Measurements from ENCODE around the gene HEPACAM. TPM values are rescaled to one million over a fixed set of nuclear protein-coding genes. Genes with fewer than 3 reads are reported as not detected.

The HEPACAM gene
- total RNA-seq, 1 donor from 2014 or later, result 3.6 TPM

GRCh38 chr11:124898711-124899110 is 37.1 kb downstream of the HEPACAM start:
- peak; percentile 29 for DNase-seq

GRCh38 chr11:124898263-124898680 is 37.6 kb downstream of the HEPACAM start:
- DNase-seq, result no peak

DNA sequence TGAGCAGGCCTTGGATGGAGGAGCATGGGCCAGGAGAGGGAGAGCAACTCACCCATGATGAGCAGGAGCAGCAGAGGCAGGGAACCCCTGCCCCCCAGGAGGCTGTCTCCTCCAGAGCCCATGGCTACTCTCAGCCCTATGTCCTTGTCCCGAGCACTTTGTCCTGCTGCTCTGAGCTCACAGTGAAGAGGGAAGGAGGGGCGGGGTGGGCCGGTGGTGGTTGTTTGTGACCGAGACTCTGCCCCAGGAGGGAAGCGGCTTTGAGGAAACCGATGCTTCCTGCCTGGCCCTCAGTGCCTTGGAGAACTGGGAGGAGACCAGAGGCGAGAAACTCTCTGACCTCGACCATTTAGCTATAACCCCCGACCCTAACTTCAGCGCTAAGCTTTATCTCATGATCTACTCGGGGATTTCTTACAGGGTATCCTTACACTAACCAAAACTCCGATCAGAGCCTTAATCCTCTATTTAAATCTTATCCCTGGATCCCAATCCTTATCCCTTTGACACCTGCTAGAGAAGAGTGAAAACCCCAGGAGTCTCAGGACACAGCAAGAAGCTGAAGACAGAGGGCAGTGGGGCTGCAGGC is 38.1 kb downstream of the HEPACAM start, which contains the start of gene ROBO4:
Gene ROBO4 (minus strand): TSS at position 192 of the 589 bp plus-strand sequence. CDS start 70 bp downstream, at position 122.
- peak; percentile 42 for DNase-seq

GRCh38 chr11:124896821-124897391 is 38.9 kb downstream of the HEPACAM start:
- DNase-seq, result peak; percentile 57

GRCh38 chr11:124896071-124896750 is 39.6 kb downstream of the HEPACAM start:
- DNase-seq, result no peak

- no peak for DNase-seq
These were observed 40.3 kb downstream of the HEPACAM start for GRCh38 chr11:124895471-124895971.

- no peak for DNase-seq
These were observed 41.0 kb downstream of the HEPACAM start for GRCh38 chr11:124894606-124895430.

DNA sequence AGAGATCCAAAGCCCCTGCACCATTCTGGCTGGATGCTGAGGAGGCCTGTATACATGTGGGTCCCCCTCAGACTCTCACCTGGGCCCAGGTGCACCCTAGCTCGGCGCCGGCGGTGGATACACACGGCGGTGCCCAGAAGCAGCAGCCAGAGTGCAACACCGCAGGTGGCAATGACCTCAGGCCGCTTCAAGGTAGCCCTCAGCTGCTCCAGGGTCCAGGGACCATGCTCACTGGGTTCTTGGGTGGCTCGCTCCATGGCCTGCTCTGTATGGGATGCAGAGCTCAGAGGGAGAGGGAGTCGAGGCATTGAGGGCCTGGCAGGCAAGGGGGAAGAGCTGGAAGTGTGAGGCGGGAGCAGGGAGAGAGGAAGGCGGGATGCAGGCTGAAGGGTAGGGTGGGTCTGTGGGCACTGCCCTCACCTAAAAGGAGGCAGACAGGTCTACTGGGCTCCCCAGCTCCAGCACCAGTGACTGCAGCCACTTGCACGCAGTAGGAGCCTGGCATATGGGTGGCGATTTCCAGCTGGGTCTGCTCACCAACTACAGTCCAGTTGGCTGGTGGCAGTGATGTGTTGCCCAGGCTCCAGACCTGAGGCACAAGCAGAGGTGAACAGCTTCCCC is 42.0 kb downstream of the HEPACAM start:
- DNase-seq, result no peak

- no peak for DNase-seq
These were observed 42.9 kb downstream of the HEPACAM start for GRCh38 chr11:124892750-124893454.

DNA sequence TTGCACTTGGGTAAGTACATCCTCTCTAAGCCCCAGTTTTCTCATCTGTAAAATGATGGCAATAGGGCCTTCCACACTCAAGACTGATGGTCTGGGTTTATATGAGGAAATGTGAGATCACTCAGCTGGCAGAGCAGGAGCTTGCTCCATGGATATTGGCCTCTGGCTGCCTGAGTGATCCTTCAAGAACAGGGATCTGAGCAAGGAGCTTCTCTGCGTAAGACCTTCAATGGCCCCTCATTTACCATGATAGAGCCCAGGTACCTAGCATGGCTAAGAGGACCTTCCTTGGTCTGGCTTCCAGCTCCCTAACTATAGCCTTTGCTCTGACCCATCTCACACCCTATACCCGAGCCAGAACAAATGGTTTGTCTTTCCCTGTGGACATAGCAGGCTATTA is 43.7 kb downstream of the HEPACAM start:
- no peak for DNase-seq

DNA sequence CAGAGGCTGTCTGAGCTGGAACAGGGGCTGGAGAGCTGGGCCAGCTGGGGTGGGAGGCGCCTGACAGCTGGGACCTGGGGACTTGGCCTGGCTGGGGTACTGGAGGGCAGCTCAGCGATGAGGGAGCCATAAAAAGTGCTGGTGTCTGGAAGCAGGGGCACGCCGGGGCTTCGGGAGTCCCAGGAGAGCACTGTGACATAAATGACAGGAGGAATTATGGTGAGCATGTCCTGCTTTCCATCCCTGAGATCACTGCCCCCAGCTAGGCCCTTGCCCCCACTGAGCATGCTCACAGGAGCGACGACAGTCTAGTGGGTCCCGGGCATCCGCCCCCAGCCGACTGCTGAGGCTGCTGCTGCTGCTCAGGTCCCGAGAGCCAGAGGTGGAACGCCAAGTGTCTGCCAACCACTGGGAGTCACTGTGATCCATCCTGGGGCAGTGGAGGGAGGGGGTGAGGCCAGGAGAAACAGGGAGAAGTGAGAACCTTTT is 44.4 kb downstream of the HEPACAM start:
- no peak for DNase-seq

GRCh38 chr11:124890683-124891372 is 45.0 kb downstream of the HEPACAM start:
- no peak for DNase-seq

GRCh38 chr11:124890151-124890550 is 45.7 kb downstream of the HEPACAM start:
- no peak for DNase-seq

- DNase-seq, result no peak
These were observed 46.4 kb downstream of the HEPACAM start for GRCh38 chr11:124889191-124890091.

DNA sequence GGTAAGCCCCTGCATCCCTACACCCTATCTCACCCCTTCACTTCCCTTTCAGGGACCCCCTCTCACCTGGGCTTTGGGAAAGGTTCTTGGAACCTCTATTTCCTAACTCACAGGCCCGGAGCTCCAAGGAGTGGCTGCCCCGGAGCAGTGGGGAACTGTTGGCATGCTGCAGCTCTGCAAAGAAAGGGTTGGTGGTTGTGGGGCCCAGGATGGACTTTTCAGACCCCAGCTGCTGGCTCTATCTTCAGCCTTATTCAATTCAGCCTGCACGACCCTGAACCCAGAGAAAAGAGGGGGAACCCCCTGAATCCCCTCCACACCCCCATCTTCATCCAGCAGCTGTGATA is 48.2 kb downstream of the HEPACAM start:
- no peak for DNase-seq

GRCh38 chr11:124886978-124887666 is 48.7 kb downstream of the HEPACAM start:
- DNase-seq, result no peak

DNA sequence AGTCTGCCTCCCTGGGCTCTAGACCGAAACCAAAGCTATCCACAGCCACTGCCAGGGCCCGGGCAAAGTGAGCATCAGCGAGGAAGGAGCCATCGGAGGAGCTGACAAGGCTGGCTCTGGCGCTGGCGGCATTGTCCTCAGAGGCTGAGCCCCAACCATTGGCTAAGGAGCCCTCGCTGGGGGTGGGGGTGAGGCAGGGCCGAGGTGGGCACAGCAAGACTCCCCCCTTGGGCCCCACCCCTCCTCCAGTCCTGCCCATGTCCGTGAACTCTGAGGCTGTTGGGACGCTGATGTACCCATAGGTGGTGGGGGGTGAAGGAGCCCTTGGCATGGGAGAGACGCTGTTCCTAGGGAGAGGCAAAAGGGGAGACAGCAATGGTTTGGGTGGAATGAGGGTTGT is 49.4 kb downstream of the HEPACAM start:
- DNase-seq, result no peak

- DNase-seq, result no peak
These were observed 50.9 kb downstream of the HEPACAM start for GRCh38 chr11:124884869-124885479.

- no peak for DNase-seq
These were observed 51.5 kb downstream of the HEPACAM start for GRCh38 chr11:124884340-124884739.
